Activated T-helper 17 cell treated with anti-CD3 and anti-CD28 coated beads, Interleukin-2, amount 50 U/mL, for 72 hours (primary cell): Measurements from ENCODE around the gene SPO11. TPM values are rescaled to one million over a fixed set of nuclear protein-coding genes. Genes with fewer than 3 reads are reported as not detected.
"Not testable (repeated sequence)": the region's sequence is repeated elsewhere in the genome, so short reads cannot be mapped to it uniquely, and the experiment has no call there.

Source experiments
- ATAC-seq: fragments of 150-1000 bp; cut with Tn5 transposase; replicated peaks from 2 replicates; pipeline ENCODE4 v1.10.0; 2021; ENCODE audit warnings: mild to moderate bottlenecking, moderate library complexity
- H3K27ac Mint-ChIP-seq: one replicate; pipeline ENCODE4 v1.8.0; 2022; ENCODE audit warnings: mixed read lengths
- H3K27me3 Mint-ChIP-seq: one replicate; pipeline ENCODE4 v1.8.0; 2022; ENCODE audit warnings: mixed read lengths
- H3K36me3 Mint-ChIP-seq: one replicate; pipeline ENCODE4 v1.8.0; 2022; ENCODE audit warnings: low read depth, mild to moderate bottlenecking, mixed read lengths
- H3K4me1 Mint-ChIP-seq: one replicate; pipeline ENCODE4 v1.8.0; 2022; ENCODE audit warnings: mixed read lengths
- H3K4me3 Mint-ChIP-seq: one replicate; pipeline ENCODE4 v1.8.0; 2022; ENCODE audit warnings: mild to moderate bottlenecking, mixed read lengths
- H3K9me3 Mint-ChIP-seq: one replicate; pipeline ENCODE4 v1.8.0; 2022; ENCODE audit warnings: mixed read lengths
- total RNA-seq, 2 donors: library from RNA; stranded (reverse); gene quantifications; one replicate each; pipeline ENCODE4 v1.2.3, GENCODE V29; 2022

SPO11 gene
- total RNA-seq, 2 donors from 2014 or later: not detected

- Mint-ChIP-seq H3K9me3 (no peaks in the 10 kb centered on the region), H3K36me3 (no peaks in the 10 kb centered on the region), H3K27me3 (peaks cover 5% of the 10 kb centered on the region), H3K4me1 (no peaks in the 10 kb centered on the region), H3K4me3 (no peak overlapping the region), H3K27ac (no peak overlapping the region)
- ATAC-seq: no peak
These were observed 13.2 kb downstream of the SPO11 start for GRCh38 chr20:57342829-57343228.

GRCh38 chr20:57346477-57346876, 16.9 kb downstream of the SPO11 start:
- no peaks in the 10 kb centered on the region for H3K36me3 Mint-ChIP-seq
- ATAC-seq: peak; percentile 44
- H3K27me3 Mint-ChIP-seq: peaks cover 5% of the 10 kb centered on the region
- no peak overlapping the region for H3K27ac Mint-ChIP-seq
- no peak overlapping the region for H3K4me3 Mint-ChIP-seq
- no peaks in the 10 kb centered on the region for H3K4me1 Mint-ChIP-seq
- no peaks in the 10 kb centered on the region for H3K9me3 Mint-ChIP-seq

- no peaks in the 10 kb centered on the region for H3K9me3 Mint-ChIP-seq
- H3K27ac Mint-ChIP-seq: no peak overlapping the region
- no peak overlapping the region for H3K4me3 Mint-ChIP-seq
- peaks cover 8% of the 10 kb centered on the region for H3K4me1 Mint-ChIP-seq
- H3K36me3 Mint-ChIP-seq: peaks cover 9% of the 10 kb centered on the region
- no peak for ATAC-seq
- H3K27me3 Mint-ChIP-seq: peaks cover 5% of the 10 kb centered on the region
These were observed 17.8 kb downstream of the SPO11 start for GRCh38 chr20:57347393-57347792.

- H3K27me3 Mint-ChIP-seq, ATAC-seq, H3K4me3 Mint-ChIP-seq, H3K9me3 Mint-ChIP-seq, H3K36me3 Mint-ChIP-seq, H3K27ac Mint-ChIP-seq: not testable (repeated sequence)
- peaks cover 15% of the 10 kb centered on the region for H3K4me1 Mint-ChIP-seq
These were observed 18.8 kb downstream of the SPO11 start for GRCh38 chr20:57348200-57348921.

- Mint-ChIP-seq H3K27ac (peak overlapping the region; percentile 50), H3K4me1 (peaks cover 17% of the 10 kb centered on the region), H3K4me3 (peak overlapping the region; percentile 92)
- not testable (repeated sequence) for ATAC-seq, H3K36me3 Mint-ChIP-seq, H3K9me3 Mint-ChIP-seq, H3K27me3 Mint-ChIP-seq
These were observed 19.4 kb downstream of the SPO11 start for GRCh38 chr20:57348922-57349574.

GRCh38 chr20:57350081-57350710, 20.6 kb downstream of the SPO11 start:
- ATAC-seq: no peak
- Mint-ChIP-seq H3K9me3 (no peaks in the 10 kb centered on the region), H3K27me3 (no peaks in the 10 kb centered on the region), H3K27ac (peak overlapping the region; percentile 50), H3K4me1 (peaks cover 17% of the 10 kb centered on the region), H3K36me3 (peaks cover 9% of the 10 kb centered on the region), H3K4me3 (peak overlapping the region; percentile 92)

- H3K27ac Mint-ChIP-seq: peak overlapping the region; percentile 92
- peaks cover 19% of the 10 kb centered on the region for H3K4me1 Mint-ChIP-seq
- ATAC-seq, H3K36me3 Mint-ChIP-seq, H3K27me3 Mint-ChIP-seq, H3K9me3 Mint-ChIP-seq: not testable (repeated sequence)
- peak overlapping the region; percentile 92 for H3K4me3 Mint-ChIP-seq
These were observed 21.1 kb downstream of the SPO11 start for GRCh38 chr20:57350726-57351041.

- H3K9me3 Mint-ChIP-seq: no peaks in the 10 kb centered on the region
- no peaks in the 10 kb centered on the region for H3K27me3 Mint-ChIP-seq
- peaks cover 9% of the 10 kb centered on the region for H3K36me3 Mint-ChIP-seq
- H3K4me1 Mint-ChIP-seq: peaks cover 21% of the 10 kb centered on the region
- H3K4me3 Mint-ChIP-seq: peak within 1 kb of the TSS; percentile 92
- peak; percentile 88 for ATAC-seq
- peak within 1 kb of the TSS; percentile 92 for H3K27ac Mint-ChIP-seq
These were observed 21.6 kb downstream of the SPO11 start, which contains the start of gene RAE1 for GRCh38 chr20:57351042-57351783. TSS of gene RAE1 (plus strand) at chr20:57351255. CDS start at chr20:57354039, 2,784 bp downstream.

- peak overlapping the region; percentile 92 for H3K27ac Mint-ChIP-seq
- peaks cover 9% of the 10 kb centered on the region for H3K36me3 Mint-ChIP-seq
- ATAC-seq: no peak
These were observed 22.7 kb downstream of the SPO11 start for GRCh38 chr20:57352305-57352704.

GRCh38 chr20:57353351-57353750, 23.7 kb downstream of the SPO11 start:
- H3K4me1 Mint-ChIP-seq: peaks cover 21% of the 10 kb centered on the region
- ATAC-seq: no peak
- no peaks in the 10 kb centered on the region for H3K27me3 Mint-ChIP-seq
- H3K36me3 Mint-ChIP-seq: peaks cover 9% of the 10 kb centered on the region
- no peaks in the 10 kb centered on the region for H3K9me3 Mint-ChIP-seq
- peak overlapping the region; percentile 38 for H3K27ac Mint-ChIP-seq
- peak overlapping the region; percentile 92 for H3K4me3 Mint-ChIP-seq

More at GRCh38 chr20:57352305-57352704, 22.7 kb downstream of the SPO11 start:
- H3K4me1 Mint-ChIP-seq: peaks cover 21% of the 10 kb centered on the region
- H3K4me3 Mint-ChIP-seq: peak overlapping the region; percentile 92
- no peaks in the 10 kb centered on the region for H3K9me3 Mint-ChIP-seq
- H3K27me3 Mint-ChIP-seq: no peaks in the 10 kb centered on the region

- Mint-ChIP-seq H3K27me3 (no peaks in the 10 kb centered on the region), H3K4me1 (peaks cover 4% of the 10 kb centered on the region), H3K9me3 (no peaks in the 10 kb centered on the region), H3K27ac (no peak overlapping the region), H3K36me3 (no peaks in the 10 kb centered on the region), H3K4me3 (no peak overlapping the region)
- ATAC-seq: no peak
These were observed 31.9 kb downstream of the SPO11 start for GRCh38 chr20:57361517-57361916.

- Mint-ChIP-seq H3K36me3 (no peaks in the 10 kb centered on the region), H3K4me1 (peaks cover 4% of the 10 kb centered on the region), H3K27ac (no peak overlapping the region), H3K27me3 (no peaks in the 10 kb centered on the region), H3K9me3 (no peaks in the 10 kb centered on the region), H3K4me3 (no peak overlapping the region)
- no peak for ATAC-seq
These were observed 34.8 kb downstream of the SPO11 start for GRCh38 chr20:57364451-57364850.

GRCh38 chr20:57369596-57369995, 40.0 kb downstream of the SPO11 start:
- peaks cover 3% of the 10 kb centered on the region for H3K4me1 Mint-ChIP-seq
- no peak overlapping the region for H3K4me3 Mint-ChIP-seq
- H3K9me3 Mint-ChIP-seq: no peaks in the 10 kb centered on the region
- peaks cover 17% of the 10 kb centered on the region for H3K36me3 Mint-ChIP-seq
- H3K27ac Mint-ChIP-seq: no peak overlapping the region
- ATAC-seq: no peak
- no peaks in the 10 kb centered on the region for H3K27me3 Mint-ChIP-seq

- H3K4me1 Mint-ChIP-seq: peaks cover 3% of the 10 kb centered on the region
- peaks cover 24% of the 10 kb centered on the region for H3K36me3 Mint-ChIP-seq
- no peak overlapping the region for H3K4me3 Mint-ChIP-seq
- ATAC-seq: no peak
- no peaks in the 10 kb centered on the region for H3K9me3 Mint-ChIP-seq
- H3K27me3 Mint-ChIP-seq: no peaks in the 10 kb centered on the region
- no peak overlapping the region for H3K27ac Mint-ChIP-seq
These were observed 40.7 kb downstream of the SPO11 start for GRCh38 chr20:57370316-57370715.
